ENCODE data around the gene EYS.

The EYS gene

DNA sequence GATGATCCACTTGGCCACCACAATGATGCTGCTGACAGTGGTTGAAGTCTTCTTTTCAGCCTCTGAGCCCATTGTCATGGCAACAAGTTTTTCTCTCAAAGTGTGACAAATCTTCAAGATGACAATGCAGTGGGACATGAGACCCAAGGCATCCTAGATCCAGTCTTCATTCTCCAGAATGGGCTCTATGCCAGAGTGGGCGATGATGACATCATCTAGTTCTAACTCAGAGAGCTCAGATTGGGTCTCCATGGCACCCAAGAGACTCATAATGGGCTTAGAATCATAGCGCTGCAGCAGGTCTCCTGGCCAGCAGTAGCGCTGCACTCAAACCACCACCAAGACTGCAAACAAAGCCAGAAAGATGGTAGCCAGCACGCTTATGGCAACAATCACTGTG, 973.6 kb downstream of the EYS start:
- TF ChIP-seq, protein P1, sequence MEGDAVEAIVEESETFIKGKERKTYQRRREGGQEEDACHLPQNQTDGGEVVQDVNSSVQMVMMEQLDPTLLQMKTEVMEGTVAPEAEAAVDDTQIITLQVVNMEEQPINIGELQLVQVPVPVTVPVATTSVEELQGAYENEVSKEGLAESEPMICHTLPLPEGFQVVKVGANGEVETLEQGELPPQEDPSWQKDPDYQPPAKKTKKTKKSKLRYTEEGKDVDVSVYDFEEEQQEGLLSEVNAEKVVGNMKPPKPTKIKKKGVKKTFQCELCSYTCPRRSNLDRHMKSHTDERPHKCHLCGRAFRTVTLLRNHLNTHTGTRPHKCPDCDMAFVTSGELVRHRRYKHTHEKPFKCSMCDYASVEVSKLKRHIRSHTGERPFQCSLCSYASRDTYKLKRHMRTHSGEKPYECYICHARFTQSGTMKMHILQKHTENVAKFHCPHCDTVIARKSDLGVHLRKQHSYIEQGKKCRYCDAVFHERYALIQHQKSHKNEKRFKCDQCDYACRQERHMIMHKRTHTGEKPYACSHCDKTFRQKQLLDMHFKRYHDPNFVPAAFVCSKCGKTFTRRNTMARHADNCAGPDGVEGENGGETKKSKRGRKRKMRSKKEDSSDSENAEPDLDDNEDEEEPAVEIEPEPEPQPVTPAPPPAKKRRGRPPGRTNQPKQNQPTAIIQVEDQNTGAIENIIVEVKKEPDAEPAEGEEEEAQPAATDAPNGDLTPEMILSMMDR (IDR thresholded peaks at IDR 0.05; ENCODE audit: extremely low read depth, insufficient read depth, missing control alignments) = no peak
- DNase-seq (ENCODE audit: low spot score) = no peak
- in situ Hi-C loops (cut with MboI; ENCODE audit: low pct_unique_long_range_greater_than_20kb, low sequenced_read_pairs, unreplicated experiment) = no loop called here

DNA sequence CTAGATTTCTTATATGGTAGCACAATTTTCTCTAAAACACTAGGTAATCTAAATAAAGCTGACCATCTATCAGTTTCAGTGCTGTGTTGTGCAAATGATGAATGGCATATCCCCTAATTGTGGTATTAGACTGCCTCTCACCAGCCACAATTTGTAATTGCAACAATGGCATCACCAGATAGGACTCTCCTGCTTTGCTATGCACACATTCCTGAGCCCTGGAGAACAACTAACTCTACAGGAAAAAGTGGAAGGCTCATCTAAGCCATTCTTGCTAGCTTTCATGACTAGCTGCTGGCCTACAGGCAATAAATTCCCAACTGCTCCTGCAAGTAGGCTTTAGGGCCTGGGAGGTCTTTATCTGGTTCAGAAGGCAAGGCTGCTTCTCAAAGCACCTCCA, 974.1 kb downstream of the EYS start:
- in situ Hi-C loops (cut with MboI; ENCODE audit: low pct_unique_long_range_greater_than_20kb, low sequenced_read_pairs, unreplicated experiment) = no loop called here
- TF ChIP-seq, protein P1 (IDR thresholded peaks at IDR 0.05; ENCODE audit: extremely low read depth, insufficient read depth, missing control alignments) = no peak
- DNase-seq (ENCODE audit: low spot score) = no peak

DNA sequence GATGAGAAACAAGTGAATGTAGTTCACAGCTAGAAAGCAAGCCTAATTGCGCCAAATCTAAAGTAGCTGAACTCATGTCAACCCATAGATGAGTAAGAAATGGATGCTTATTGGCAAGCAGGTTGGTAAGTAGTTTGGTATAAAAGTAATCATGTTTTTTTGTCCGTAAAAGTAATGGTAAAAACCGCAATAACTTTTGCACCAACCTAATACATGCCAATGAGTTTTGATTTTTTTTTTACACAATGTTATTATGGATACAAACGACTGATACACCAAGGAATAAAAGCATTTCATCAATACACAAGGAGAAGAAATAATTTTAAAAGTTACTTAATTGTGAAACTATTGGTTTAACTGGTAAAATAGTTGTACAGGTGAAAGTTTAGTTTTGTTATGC, 977.5 kb downstream of the EYS start:
- DNase-seq (ENCODE audit: low spot score) = no peak
- TF ChIP-seq, protein P1 (IDR thresholded peaks at IDR 0.05; ENCODE audit: extremely low read depth, insufficient read depth, missing control alignments) = no peak
- in situ Hi-C loops (cut with MboI; ENCODE audit: low pct_unique_long_range_greater_than_20kb, low sequenced_read_pairs, unreplicated experiment) = no loop called here

DNA sequence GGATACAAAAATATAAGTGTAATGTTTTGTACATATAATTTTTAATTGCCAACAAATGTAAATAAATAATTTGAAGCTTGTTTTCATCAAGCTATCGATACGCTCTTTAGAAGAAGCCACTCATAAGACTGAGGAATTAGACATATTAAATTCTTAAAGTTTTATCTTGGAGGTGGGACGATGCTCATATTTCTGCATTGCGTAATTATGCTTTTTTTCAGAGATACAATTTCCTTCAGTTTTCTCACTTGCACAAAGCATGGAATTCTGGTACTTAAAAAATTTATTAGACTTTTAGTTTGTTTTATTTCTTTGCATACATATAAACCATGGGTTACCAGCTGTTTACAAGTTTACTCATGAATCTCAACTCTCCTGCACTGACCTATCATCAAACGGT, 980.0 kb downstream of the EYS start:
- in situ Hi-C loops (cut with MboI; ENCODE audit: low pct_unique_long_range_greater_than_20kb, low sequenced_read_pairs, unreplicated experiment) = no loop called here
- TF ChIP-seq, protein P1 (IDR thresholded peaks at IDR 0.05; ENCODE audit: extremely low read depth, insufficient read depth, missing control alignments) = no peak
- no peak for DNase-seq (ENCODE audit: low spot score)

DNA sequence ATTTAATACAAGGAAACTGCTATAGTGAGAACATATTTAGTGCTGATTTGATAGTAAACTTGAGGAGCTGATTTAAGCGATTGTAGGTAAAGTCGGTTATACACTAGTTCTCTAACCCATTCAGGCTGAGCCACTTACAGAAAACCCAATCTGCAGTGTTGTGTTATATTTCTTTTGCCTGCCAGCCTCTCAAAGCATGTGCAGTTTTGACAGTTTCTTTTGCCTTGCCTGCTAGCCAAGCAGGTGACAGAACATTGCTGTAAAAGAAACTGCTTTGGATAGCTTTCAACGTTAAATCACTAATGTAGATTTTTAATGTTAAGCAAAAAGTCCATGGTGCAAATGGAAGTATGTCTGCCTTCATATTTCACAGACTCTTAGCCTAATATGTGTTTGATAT, 982.9 kb downstream of the EYS start:
- TF ChIP-seq, protein P1 (IDR thresholded peaks at IDR 0.05; ENCODE audit: extremely low read depth, insufficient read depth, missing control alignments) = no peak
- no peak for DNase-seq (ENCODE audit: low spot score)
- in situ Hi-C loops (cut with MboI; ENCODE audit: low pct_unique_long_range_greater_than_20kb, low sequenced_read_pairs, unreplicated experiment) = no loop called here

DNA sequence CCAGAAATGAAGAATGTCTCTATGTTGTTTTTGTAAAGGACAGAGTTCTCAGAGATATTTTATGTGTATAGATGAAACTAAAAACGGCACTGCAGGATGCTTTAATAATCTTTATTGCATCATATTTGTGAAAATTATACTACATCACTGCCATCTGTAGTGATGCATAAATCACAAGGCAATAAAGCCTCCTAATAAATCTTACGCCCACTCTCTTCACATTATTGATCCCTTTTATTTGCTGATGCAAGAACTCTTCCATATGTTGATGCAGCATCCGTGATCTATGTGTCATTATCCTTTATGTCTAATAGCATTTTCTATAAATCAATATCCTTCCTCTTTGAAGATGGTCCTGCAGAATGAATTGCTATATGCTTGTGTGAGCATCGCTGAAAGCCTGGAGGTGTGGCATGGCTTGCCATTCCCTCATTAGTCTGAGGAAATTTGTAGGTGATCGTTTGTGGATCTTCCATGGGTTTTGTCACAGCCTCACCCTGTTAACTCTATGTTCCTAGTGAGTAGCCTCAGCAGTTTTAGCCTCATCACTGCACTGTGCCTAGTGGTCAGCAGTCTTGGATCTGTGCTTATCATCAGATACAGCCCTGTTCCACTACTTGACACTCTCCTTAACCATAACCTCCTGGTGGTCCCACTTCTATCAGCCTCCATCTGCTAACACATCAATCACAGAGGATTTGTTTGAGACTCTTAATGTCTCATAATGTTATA, 983.5 kb downstream of the EYS start:
- in situ Hi-C loops (cut with MboI; ENCODE audit: low pct_unique_long_range_greater_than_20kb, low sequenced_read_pairs, unreplicated experiment) = no loop called here
- no peak for DNase-seq (ENCODE audit: low spot score)
- TF ChIP-seq, protein P1 (IDR thresholded peaks at IDR 0.05; ENCODE audit: extremely low read depth, insufficient read depth, missing control alignments) = no peak
